Neural crest cell (in vitro differentiated cells): ENCODE data around the gene TTC9B. TPM values are rescaled to one million over a fixed set of nuclear protein-coding genes. Genes with fewer than 3 reads are reported as not detected.

Source experiments
- DNase-seq: peaks from one replicate; pipeline ENCODE4 v3.0.0; 2021; ENCODE audit warnings: low read depth, mixed read lengths, low spot score
- H3K27ac Mint-ChIP-seq: one replicate; pipeline ENCODE4 v1.8.0; 2021; ENCODE audit warnings: mild to moderate bottlenecking, mixed read lengths; ENCODE audit not compliant: unreplicated experiment
- H3K27me3 Mint-ChIP-seq: 2 replicates; pipeline ENCODE4 v1.8.0; 2021; ENCODE audit warnings: low read depth, mild to moderate bottlenecking, mixed read lengths
- H3K36me3 Mint-ChIP-seq: 2 replicates; pipeline ENCODE4 v1.8.0; 2021; ENCODE audit warnings: low read depth, mild to moderate bottlenecking, mixed read lengths
- H3K4me1 Mint-ChIP-seq: 2 replicates; pipeline ENCODE4 v1.8.0; 2021; ENCODE audit warnings: mixed read lengths
- H3K4me3 Mint-ChIP-seq: one replicate; pipeline ENCODE4 v1.8.0; 2021; ENCODE audit warnings: mild to moderate bottlenecking, mixed read lengths
- H3K9me3 Mint-ChIP-seq: 2 replicates; pipeline ENCODE4 v1.8.0; 2021; ENCODE audit warnings: mixed read lengths
- total RNA-seq: library from RNA; stranded (reverse); gene quantifications from 2 replicates; pipeline ENCODE4 v1.2.1, GENCODE V29; 2021
- TF ChIP-seq, protein P1 (sequence below): fragments of 200-600 bp; sonication (generic); conservative IDR thresholded peaks from 2 replicates; pipeline ENCODE4 v1.5.0; 2021; ENCODE audit warnings: antibody characterized with exemption, mild to moderate bottlenecking

TTC9B gene
- total RNA-seq, 1 donor from 2014 or later, result 2.5 TPM

DNA sequence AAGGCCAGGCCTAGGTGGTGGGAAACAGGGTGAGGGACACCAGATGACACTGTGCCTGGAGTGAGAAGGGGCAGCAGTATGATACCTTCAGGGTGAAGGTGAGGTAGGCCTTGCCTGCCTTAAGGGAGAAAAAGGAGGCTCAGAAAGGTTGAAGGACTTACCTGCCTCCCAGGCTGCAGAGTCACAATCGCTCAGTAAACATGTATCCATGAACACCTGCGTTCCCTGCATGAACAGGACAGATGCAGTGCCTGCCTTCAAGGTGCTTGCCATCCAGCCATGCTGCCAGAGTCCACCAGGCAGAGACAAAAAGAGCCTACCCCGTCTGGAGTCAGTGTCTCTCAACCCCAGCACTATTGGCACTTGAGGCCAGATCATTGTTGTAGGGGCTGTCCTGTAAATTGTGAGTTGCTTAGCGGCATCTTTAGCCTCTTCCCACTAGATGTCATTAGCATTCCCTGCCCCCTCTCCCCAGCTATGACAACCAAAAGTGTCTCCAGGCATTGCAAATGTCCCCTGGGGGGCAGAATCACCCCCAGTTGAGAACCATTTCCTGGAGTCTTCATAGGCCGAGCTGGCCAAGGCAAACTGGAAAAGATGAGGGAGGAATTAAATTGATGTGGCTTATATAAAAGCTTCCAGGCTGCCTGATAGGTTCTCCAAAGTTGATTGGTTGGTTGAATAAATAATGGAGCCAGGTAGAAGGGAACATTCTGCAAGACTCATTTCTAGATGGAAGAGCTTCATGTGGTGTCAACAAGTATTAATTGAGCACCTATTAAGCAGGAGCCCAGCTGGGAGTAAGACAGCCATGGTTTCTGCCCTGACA, 25.2 kb downstream of the TTC9B start:
- TF ChIP-seq, protein P1, sequence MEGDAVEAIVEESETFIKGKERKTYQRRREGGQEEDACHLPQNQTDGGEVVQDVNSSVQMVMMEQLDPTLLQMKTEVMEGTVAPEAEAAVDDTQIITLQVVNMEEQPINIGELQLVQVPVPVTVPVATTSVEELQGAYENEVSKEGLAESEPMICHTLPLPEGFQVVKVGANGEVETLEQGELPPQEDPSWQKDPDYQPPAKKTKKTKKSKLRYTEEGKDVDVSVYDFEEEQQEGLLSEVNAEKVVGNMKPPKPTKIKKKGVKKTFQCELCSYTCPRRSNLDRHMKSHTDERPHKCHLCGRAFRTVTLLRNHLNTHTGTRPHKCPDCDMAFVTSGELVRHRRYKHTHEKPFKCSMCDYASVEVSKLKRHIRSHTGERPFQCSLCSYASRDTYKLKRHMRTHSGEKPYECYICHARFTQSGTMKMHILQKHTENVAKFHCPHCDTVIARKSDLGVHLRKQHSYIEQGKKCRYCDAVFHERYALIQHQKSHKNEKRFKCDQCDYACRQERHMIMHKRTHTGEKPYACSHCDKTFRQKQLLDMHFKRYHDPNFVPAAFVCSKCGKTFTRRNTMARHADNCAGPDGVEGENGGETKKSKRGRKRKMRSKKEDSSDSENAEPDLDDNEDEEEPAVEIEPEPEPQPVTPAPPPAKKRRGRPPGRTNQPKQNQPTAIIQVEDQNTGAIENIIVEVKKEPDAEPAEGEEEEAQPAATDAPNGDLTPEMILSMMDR, result no peak
- Mint-ChIP-seq H3K4me3 (peak overlapping the region; percentile 84), H3K36me3 (no peaks in the 10 kb centered on the region), H3K9me3 (no peaks in the 10 kb centered on the region), H3K27ac (no peak overlapping the region), H3K27me3 (peaks cover 12% of the 10 kb centered on the region), H3K4me1 (peaks cover 14% of the 10 kb centered on the region)
- no peak for DNase-seq

DNA sequence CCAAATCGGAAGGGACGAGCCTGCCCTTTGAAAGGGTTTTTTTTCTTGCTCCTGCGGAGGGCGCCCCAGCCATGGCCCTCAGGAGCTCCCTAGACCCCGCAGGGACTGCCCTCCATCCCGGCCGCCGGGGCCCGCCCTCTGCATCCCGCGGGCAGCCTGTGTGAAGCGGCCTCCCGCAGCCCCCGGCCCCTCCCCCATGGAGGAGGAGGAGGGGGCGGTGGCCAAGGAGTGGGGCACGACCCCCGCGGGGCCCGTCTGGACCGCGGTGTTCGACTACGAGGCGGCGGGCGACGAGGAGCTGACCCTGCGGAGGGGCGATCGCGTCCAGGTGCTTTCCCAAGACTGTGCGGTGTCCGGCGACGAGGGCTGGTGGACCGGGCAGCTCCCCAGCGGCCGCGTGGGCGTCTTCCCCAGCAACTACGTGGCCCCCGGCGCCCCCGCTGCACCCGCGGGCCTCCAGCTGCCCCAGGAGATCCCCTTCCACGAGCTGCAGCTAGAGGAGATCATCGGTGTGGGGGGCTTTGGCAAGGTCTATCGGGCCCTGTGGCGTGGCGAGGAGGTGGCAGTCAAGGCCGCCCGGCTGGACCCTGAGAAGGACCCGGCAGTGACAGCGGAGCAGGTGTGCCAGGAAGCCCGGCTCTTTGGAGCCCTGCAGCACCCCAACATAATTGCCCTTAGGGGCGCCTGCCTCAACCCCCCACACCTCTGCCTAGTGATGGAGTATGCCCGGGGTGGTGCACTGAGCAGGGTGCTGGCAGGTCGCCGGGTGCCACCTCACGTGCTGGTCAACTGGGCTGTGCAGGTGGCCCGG, 26.1 kb downstream of the TTC9B start:
- Mint-ChIP-seq H3K36me3 (no peaks in the 10 kb centered on the region), H3K27ac (no peak overlapping the region), H3K9me3 (no peaks in the 10 kb centered on the region), H3K4me3 (no peak overlapping the region), H3K4me1 (peaks cover 14% of the 10 kb centered on the region), H3K27me3 (peaks cover 18% of the 10 kb centered on the region)
- TF ChIP-seq, protein P1, result no peak
- peak; percentile 37 for DNase-seq

DNA sequence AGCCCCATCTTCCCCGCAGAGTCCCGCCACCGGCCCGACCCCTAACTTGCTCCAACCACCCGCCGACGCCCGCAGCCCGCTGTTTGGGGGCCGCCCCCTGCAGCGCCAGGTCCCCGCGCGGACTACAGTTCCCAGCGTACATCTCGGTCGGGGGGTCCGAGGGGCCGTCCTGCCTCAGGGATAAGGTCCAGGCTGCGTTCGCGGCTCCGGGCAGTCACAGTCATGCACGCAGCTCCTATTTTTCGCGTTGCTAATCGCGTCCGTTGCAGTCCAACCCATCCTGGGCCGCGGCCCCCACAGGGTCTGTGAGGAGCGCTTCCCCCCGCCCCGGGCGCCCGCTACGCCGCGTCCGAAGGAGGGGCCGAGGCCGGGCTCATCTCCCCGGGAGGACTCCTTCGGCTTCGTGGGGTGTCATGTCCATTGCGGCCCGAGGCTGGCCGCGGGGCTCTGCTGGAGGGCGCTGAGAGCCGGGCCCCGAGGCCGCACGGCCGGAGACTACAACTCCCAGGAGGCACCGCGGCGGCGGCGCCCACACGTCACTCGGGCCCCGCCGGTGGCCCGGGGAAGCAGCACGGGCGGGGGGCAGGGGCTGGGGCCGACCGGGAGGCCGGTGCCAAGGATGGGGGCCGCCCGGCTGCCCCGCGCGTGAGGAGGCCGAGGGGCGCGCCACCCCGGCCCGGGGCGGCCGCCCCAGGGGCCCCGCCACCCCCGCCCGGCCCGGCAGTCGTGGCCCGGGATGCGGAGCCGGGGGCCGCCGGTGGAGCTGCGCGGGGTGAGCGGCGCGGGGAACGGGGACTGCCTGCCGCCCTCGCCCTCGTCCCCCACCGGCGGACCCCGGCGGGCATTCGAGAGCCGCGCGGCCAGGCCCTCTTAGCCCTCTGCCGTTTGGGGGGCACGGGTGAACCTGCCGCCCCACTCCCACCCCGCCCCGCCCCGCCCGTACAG, 27.0 kb downstream of the TTC9B start, which contains the start of gene MAP3K10:
Gene MAP3K10, plus strand, starts transcription at position 536 of the 945 bp plus-strand sequence. CDS start 606 bp downstream, outside the sequence.
- Mint-ChIP-seq H3K4me1 (peaks cover 11% of the 10 kb centered on the region), H3K9me3 (no peaks in the 10 kb centered on the region), H3K27me3 (peaks cover 22% of the 10 kb centered on the region), H3K27ac (peak within 1 kb of the TSS; percentile 89), H3K36me3 (no peaks in the 10 kb centered on the region), H3K4me3 (peak within 1 kb of the TSS; percentile 92)
- TF ChIP-seq, protein P1, result no peak
- DNase-seq, result peak; percentile 62

DNA sequence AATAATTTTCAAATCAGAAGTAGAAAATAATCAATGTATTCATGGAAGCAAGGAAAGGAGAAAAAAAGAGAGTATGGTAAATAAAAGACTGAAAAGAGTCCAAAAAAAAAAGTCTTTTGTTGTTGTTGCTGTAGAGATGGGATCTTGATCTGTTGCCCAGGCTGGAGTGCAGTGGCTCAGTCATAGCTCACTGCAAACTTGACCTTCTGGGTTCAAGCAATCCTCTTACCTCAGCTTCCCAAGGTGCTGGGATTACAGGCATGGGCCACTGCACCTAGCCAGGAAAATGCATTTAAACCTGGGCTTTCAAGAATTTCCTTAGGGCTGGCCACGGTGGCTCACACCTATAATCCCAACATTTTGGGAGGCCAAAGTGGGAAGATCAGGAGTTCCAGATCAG, 33.9 kb downstream of the TTC9B start:
- Mint-ChIP-seq H3K4me1 (no peaks in the 10 kb centered on the region), H3K27me3 (peaks cover 28% of the 10 kb centered on the region), H3K27ac (no peak overlapping the region), H3K36me3 (no peaks in the 10 kb centered on the region), H3K9me3 (no peaks in the 10 kb centered on the region), H3K4me3 (no peak overlapping the region)
- DNase-seq, result no peak
- TF ChIP-seq, protein P1, result no peak

DNA sequence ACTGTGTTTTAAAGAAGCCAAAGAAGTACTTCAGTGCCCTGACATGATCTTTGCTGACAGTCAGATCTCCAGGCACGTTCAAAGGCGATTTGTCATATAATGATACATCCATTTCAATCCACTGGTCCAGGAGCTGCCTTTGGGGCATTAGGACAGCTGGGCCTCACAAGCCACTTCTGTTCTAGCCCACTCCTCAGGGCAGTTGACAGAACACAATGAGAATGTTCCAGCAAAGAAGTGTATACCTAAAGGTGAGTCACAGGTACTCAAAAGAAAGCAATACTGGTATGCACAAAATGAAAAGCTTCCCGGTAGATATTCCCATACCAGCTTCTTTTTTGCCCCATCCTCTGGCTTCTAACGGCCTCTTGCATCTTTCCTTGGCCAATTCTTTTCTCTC, 39.4 kb downstream of the TTC9B start:
- no peaks in the 10 kb centered on the region for H3K36me3 Mint-ChIP-seq
- H3K27ac Mint-ChIP-seq, result no peak overlapping the region
- H3K4me3 Mint-ChIP-seq, result no peak overlapping the region
- H3K4me1 Mint-ChIP-seq, result no peaks in the 10 kb centered on the region
- TF ChIP-seq, protein P1, result no peak
- H3K27me3 Mint-ChIP-seq, result peaks cover 21% of the 10 kb centered on the region
- H3K9me3 Mint-ChIP-seq, result no peaks in the 10 kb centered on the region
- DNase-seq, result no peak
